ENCODE measurements around the gene AGBL5.
A peak's percentile ranks its signal among the peaks of the same experiment; 100 is the strongest.
"Not testable (repeated sequence)": the region's sequence is repeated elsewhere in the genome, so short reads cannot be mapped to it uniquely, and the experiment has no call there.

Gene AGBL5

GRCh38 chr2:27093430-27094352, 42.2 kb downstream of the AGBL5 start:
- ATAC-seq = no peak

GRCh38 chr2:27094353-27094984, 43.0 kb downstream of the AGBL5 start:
- no peak for ATAC-seq

- ATAC-seq = no peak
Observed at GRCh38 chr2:27095427-27095744, 43.9 kb downstream of the AGBL5 start.

GRCh38 chr2:27095745-27096651, 44.5 kb downstream of the AGBL5 start:
- peak; percentile 83 to 90 for ATAC-seq

GRCh38 chr2:27096748-27097297, 45.4 kb downstream of the AGBL5 start:
- ATAC-seq = no peak

- ATAC-seq = no peak
Observed at GRCh38 chr2:27097341-27097740, 45.9 kb downstream of the AGBL5 start.

- ATAC-seq = no peak
Observed at GRCh38 chr2:27099334-27099955, 48.0 kb downstream of the AGBL5 start.

- ATAC-seq = no peak
Observed at GRCh38 chr2:27100036-27100435, 48.6 kb downstream of the AGBL5 start.

GRCh38 chr2:27102329-27102728, 50.9 kb downstream of the AGBL5 start:
- no peak for ATAC-seq

GRCh38 chr2:27105981-27106380, 54.5 kb downstream of the AGBL5 start:
- ATAC-seq = no peak

- no peak for ATAC-seq
Observed at GRCh38 chr2:27108221-27108620, 56.8 kb downstream of the AGBL5 start.

GRCh38 chr2:27109083-27109482, 57.6 kb downstream of the AGBL5 start:
- no peak for ATAC-seq

GRCh38 chr2:27110603-27111352, 59.3 kb downstream of the AGBL5 start:
- ATAC-seq = not testable (repeated sequence)

- ATAC-seq = not testable (repeated sequence)
Observed at GRCh38 chr2:27111392-27112078, 60.1 kb downstream of the AGBL5 start.

- ATAC-seq = no peak
Observed at GRCh38 chr2:27115519-27115918, 64.1 kb downstream of the AGBL5 start.

GRCh38 chr2:27117995-27118524, 66.6 kb downstream of the AGBL5 start:
- ATAC-seq = no peak

GRCh38 chr2:27118525-27119329, 67.3 kb downstream of the AGBL5 start, which contains the start of gene CGREF1:
Gene CGREF1 (minus strand): TSS chr2:27119128. CDS start chr2:27104366, 14,762 bp downstream.
- ATAC-seq = peak in 1 of 2 donors; percentile 8

- ATAC-seq = not testable (repeated sequence)
Observed at GRCh38 chr2:27119330-27119670, 67.8 kb downstream of the AGBL5 start.

All from activated CD4-positive, CD25-positive, alpha-beta regulatory T cell treated with anti-CD3 and anti-CD28 coated beads, Interleukin-2, amount 50 U/mL, for 24 hours (primary cell).